HepG2 (cell line): ENCODE measurements around the gene BLID. TPM values are rescaled to one million over a fixed set of nuclear protein-coding genes. Genes with fewer than 3 reads are reported as not detected.

Experiments
- ATAC-seq: fragments of 200-7000 bp; cut with Tn5 transposase; 3 replicates; pipeline ENCODE4 v1.9.1; 2020; ENCODE audit warnings: mild to moderate bottlenecking, moderate library complexity
- BruUV-seq: library from RNA; stranded (reverse); fragments of 400-500 nt; replicated peaks from 2 replicates; lab custom pipeline; 2021; lab: Mats Ljungman, UMichigan
- CTCF ChIA-PET: fragments of 300-600 bp; formaldehyde crosslinking; extraction: SDS; loops from one replicate; lab custom pipeline; 2021; ENCODE audit warnings: low total read pairs, inconsistent platforms, low intra/inter-chr PET ratio; lab: Yijun Ruan, JAX
- POLR2A ChIA-PET: fragments of 350-600 bp; sonication (Branson Sonifier 250); formaldehyde crosslinking; loops from one replicate; lab custom pipeline; 2020; ENCODE audit warnings: antibody characterized with exemption, inconsistent platforms; lab: Yijun Ruan, JAX
- DNase-seq: peaks from one replicate; pipeline ENCODE4 v3.0.0-alpha.2; 2015; ENCODE audit warnings: low spot score
- FAIRE-seq: peaks from 3 replicates; lab custom pipeline; 2011; peaks lifted over from hg19 to GRCh38; lab: Jason Lieb, UNC
- H2AFZ ChIP-seq: one replicate; pipeline ENCODE4 v1.6.1; 2011; ENCODE audit warnings: low read length, inconsistent platforms
- H3K27ac ChIP-seq: fragments of 300-600 bp; 3 replicates; pipeline ENCODE4 v1.8.0; 2011; ENCODE audit warnings: mixed run types, mild to moderate bottlenecking, mixed read lengths, low read length, inconsistent platforms; ENCODE audit not compliant: insufficient read depth; ENCODE audit errors: extremely low read length
- H3K27me3 ChIP-seq, 2 experiments: fragments of 200-600 bp in 1 of 2; 2 replicates in 1 of 2; 3 replicates in 1 of 2; pipeline versions ENCODE4 v1.6.0 to v1.8.0; 2011; ENCODE audit warnings: low read length in 2 of 2, mild to moderate bottlenecking in 2 of 2, moderate library complexity in 2 of 2, inconsistent platforms in 1 of 2; ENCODE audit not compliant: insufficient read depth in 2 of 2, control insufficient read depth in 1 of 2
- H3K36me3 ChIP-seq, 2 experiments: fragments of 200-600 bp in 1 of 2; replicated peaks in 1 of 2; 2 replicates in 1 of 2; 3 replicates in 1 of 2; pipeline versions ENCODE4 v1.5.1 to v1.8.0; 2011; ENCODE audit warnings: low read length in 2 of 2, inconsistent platforms in 1 of 2; ENCODE audit not compliant: insufficient read depth in 2 of 2, control insufficient read depth in 1 of 2
- H3K4me1 ChIP-seq: 2 replicates; pipeline ENCODE4 v1.5.1; 2012; ENCODE audit warnings: low read length, inconsistent platforms; ENCODE audit not compliant: insufficient read depth
- H3K4me2 ChIP-seq: 2 replicates; pipeline ENCODE4 v1.6.0; 2011; ENCODE audit warnings: low read depth, low read length, inconsistent platforms
- H3K4me3 ChIP-seq, 3 experiments: fragments of 200-600 bp in 1 of 3; sonication (generic), shearing (Covaris generic) in 1 of 3; replicated peaks in 1 of 3; 2 replicates each; pipeline ENCODE4 v1.5.1; 2011 to 2016; ENCODE audit warnings: low read length in 3 of 3, inconsistent platforms in 2 of 3, low read depth in 2 of 3, mild to moderate bottlenecking in 2 of 3, control low read depth in 1 of 3, mixed read lengths in 1 of 3; ENCODE audit not compliant: insufficient read depth in 1 of 3
- H3K79me2 ChIP-seq: one replicate; pipeline ENCODE4 v1.6.1; 2011; ENCODE audit warnings: low read length, inconsistent platforms; ENCODE audit not compliant: insufficient read depth
- H3K9ac ChIP-seq: 2 replicates; pipeline ENCODE4 v1.6.0; 2011; ENCODE audit warnings: mild to moderate bottlenecking, low read depth, low read length, inconsistent platforms; ENCODE audit not compliant: insufficient read depth
- H3K9me3 ChIP-seq: 2 replicates; pipeline ENCODE4 v1.5.1; 2012; ENCODE audit warnings: mild to moderate bottlenecking, low read length
- H4K20me1 ChIP-seq: 2 replicates; pipeline ENCODE4 v1.6.0; 2011; ENCODE audit warnings: inconsistent platforms, mild to moderate bottlenecking, low read length, moderate library complexity; ENCODE audit not compliant: insufficient read depth
- ARHGAP35 ChIP-seq: sonication (generic); formaldehyde crosslinking; IDR thresholded peaks from 2 replicates; pipeline ENCODE4 v1.9.0; 2022; ENCODE audit warnings: mild to moderate bottlenecking, inconsistent platforms, moderate library complexity, missing genetic modification reagents, borderline replicate concordance
- ATF5 ChIP-seq: sonication (generic); formaldehyde crosslinking; IDR thresholded peaks from 2 replicates; pipeline ENCODE4 v1.4.0; 2020; ENCODE audit warnings: mild to moderate bottlenecking, low read depth, missing genetic modification reagents
- HNF1A ChIP-seq, 2 experiments: sonication (generic) in 1 of 2; formaldehyde crosslinking in 1 of 2; IDR thresholded peaks; 2 replicates each; pipeline versions ENCODE4 v1.4.0 to v1.6.1; 2016 to 2020; ENCODE audit warnings: borderline replicate concordance in 1 of 2, low read depth in 1 of 2, mild to moderate bottlenecking in 1 of 2, missing genetic modification reagents in 1 of 2
- JUN ChIP-seq: sonication (generic); formaldehyde crosslinking; IDR thresholded peaks from 2 replicates; pipeline ENCODE4 v1.4.0; 2020; ENCODE audit warnings: mild to moderate bottlenecking, missing genetic modification reagents
- MED1 ChIP-seq: sonication (generic); formaldehyde crosslinking; IDR thresholded peaks from 2 replicates; pipeline ENCODE4 v1.4.0; 2020; ENCODE audit warnings: missing genetic modification reagents
- RBM22 ChIP-seq: fragments of 200-400 bp; formaldehyde crosslinking; optimal IDR thresholded peaks from 2 replicates; pipeline ENCODE3; 2017; ENCODE audit warnings: mild to moderate bottlenecking, low read length, moderate library complexity
- SIX1 ChIP-seq: sonication (generic); formaldehyde crosslinking; IDR thresholded peaks from 2 replicates; pipeline ENCODE4 v1.4.0; 2020; ENCODE audit warnings: missing genetic modification reagents, borderline replicate concordance
- ZFP62 ChIP-seq: sonication (generic); formaldehyde crosslinking; IDR thresholded peaks from 2 replicates; pipeline ENCODE4 v1.4.0; 2020; ENCODE audit warnings: missing genetic modification reagents
- ZNF20 ChIP-seq: sonication (generic); formaldehyde crosslinking; IDR thresholded peaks from 2 replicates; pipeline ENCODE4 v1.4.0; 2020; ENCODE audit warnings: mild to moderate bottlenecking, moderate library complexity, missing genetic modification reagents
- ZNF510 ChIP-seq: sonication (generic); formaldehyde crosslinking; IDR thresholded peaks from 2 replicates; pipeline ENCODE4 v1.4.0; 2020; ENCODE audit warnings: low read depth, mild to moderate bottlenecking, missing genetic modification reagents
- WGBS: methylation state at CpG from one replicate; pipeline ENCODE4 v1.1.6; 2017; ENCODE audit warnings: low lambda C conversion rate; 5-methylcytosine and 5-hydroxymethylcytosine counted together
- in situ Hi-C: cut with HindIII; loops from 2 replicates; pipeline ENCODE4 v1.10.0; 2017; ENCODE audit warnings: low pct_unique_long_range_greater_than_20kb; ENCODE audit not compliant: extremely low pct_ligation_motif_present
- intact Hi-C: fragments of 100-400 bp; cut with micrococcal nuclease; formaldehyde crosslinking; loops from one replicate; pipeline ENCODE4 v1.10.0; 2022; ENCODE audit not compliant: unreplicated experiment
- polyA plus RNA-seq, 8 experiments: library from polyadenylated mRNA; depleted of rRNA in 3 of 8; stranded (reverse) in 7 of 8; unstranded in 1 of 8; fragments of >200 nt; fragmentation: Illumina TruSeq in 4 of 8; extraction: Trizol in 4 of 8; gene quantifications; 2 replicates each; pipeline versions ENCODE4 v1.2.1 to v1.2.3, GENCODE V29; 2011 to 2016; ENCODE audit warnings: low read depth in 4 of 8, missing spikeins in 1 of 8, mixed read lengths in 1 of 8; ENCODE audit not compliant: insufficient read depth in 1 of 8
- total RNA-seq, 5 experiments: library from RNA; depleted of rRNA; stranded (reverse); fragments of >200 nt; fragmentation: Illumina TruSeq; extraction: Trizol; gene quantifications; 2 replicates each; pipeline ENCODE4 v1.2.3, GENCODE V29; 2016; ENCODE audit warnings: low read depth in 1 of 5
- TF ChIP-seq, protein P1 (sequence below): sonication (generic); formaldehyde crosslinking; IDR thresholded peaks from 2 replicates; pipeline ENCODE4 v1.5.0; 2020; ENCODE audit warnings: missing genetic modification reagents, mild to moderate bottlenecking, borderline replicate concordance

Gene BLID
- total and polyA plus RNA-seq, 2 of the 13 experiments (the other 11 are each of a cell fraction or from before 2014, with no cell fraction given): not detected

GRCh38 chr11:122116591-122116990, 576 bp upstream of the BLID start:
- CTCF ChIA-PET: no interaction called here
- intact Hi-C loops: no loop called here
- in situ Hi-C loops: loop anchor here (10.0 kb wide), 1 partner anchor 462 kb away; no protein-coding TSS in a partner anchor

DNA sequence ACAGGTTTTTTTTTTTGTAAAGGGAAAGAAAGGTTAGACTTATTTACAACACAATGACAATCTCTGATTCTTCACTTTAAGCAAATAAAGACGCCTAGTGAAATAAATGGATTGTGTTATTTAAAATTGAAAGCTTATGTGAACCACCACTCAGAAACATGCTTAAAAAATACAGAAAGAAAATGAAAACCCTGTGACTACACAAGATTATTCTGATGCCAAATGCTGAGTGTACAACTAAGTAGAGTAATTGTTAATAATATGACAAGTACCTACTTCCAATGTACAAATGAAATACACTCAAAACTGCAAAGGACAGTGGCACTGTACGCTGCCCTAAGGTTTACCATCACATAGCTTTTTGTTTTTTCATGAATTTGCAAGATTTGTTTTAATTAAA, 1.0 kb downstream of the BLID start:
- FAIRE-seq: no peak
- in situ Hi-C loops (loop anchor here (10.0 kb wide), 1 partner anchor 460 kb away; no protein-coding TSS in a partner anchor), intact Hi-C loops (no loop called here)
- DNase-seq: no peak
- no peak for TF ChIP-seq HNF1A (IDR thresholded peaks at IDR 0.05; ENCODE audit: low read depth)
- TF ChIP-seq HNF1A (CRISPR knock-in tag; IDR thresholded peaks at IDR 0.05; ENCODE audit: borderline replicate concordance): no peak
- TF ChIP-seq ARHGAP35: no peak
- TF ChIP-seq MED1: no peak
- TF ChIP-seq ZNF20 (CRISPR knock-in tag): no peak
- TF ChIP-seq ATF5 (CRISPR knock-in tag): no peak
- no peak for TF ChIP-seq JUN (CRISPR knock-in tag)
- TF ChIP-seq ZNF510: no peak
- no peak for TF ChIP-seq SIX1 (CRISPR knock-in tag)
- TF ChIP-seq RBM22: no peak
- TF ChIP-seq ZFP62 (CRISPR knock-in tag): no peak
- H3K9ac ChIP-seq: no peak overlapping the region
- no peaks in the 10 kb centered on the region for H3K9me3 ChIP-seq
- CTCF ChIA-PET: interaction anchor here (0.9 kb wide), 1 partner anchor 460 kb away, joined by 3 read pairs; no protein-coding TSS in a partner anchor
- H3K4me3 ChIP-seq: no peak overlapping the region
- no TSS peak for BruUV-seq
- H3K79me2 ChIP-seq: no peaks in the 10 kb centered on the region
- H3K4me2 ChIP-seq: no peak overlapping the region
- H3K36me3 ChIP-seq: no peaks in the 10 kb centered on the region
- POLR2A ChIA-PET: no interaction called here
- H3K27me3 ChIP-seq: no peaks in the 10 kb centered on the region
- no peaks in the 10 kb centered on the region for H3K4me1 ChIP-seq
- WGBS: 43% methylated on average over 2 of the region's 2 CpGs
- no peak overlapping the region for H2AFZ ChIP-seq
- no peak for ATAC-seq
- no peaks in the 10 kb centered on the region for H4K20me1 ChIP-seq
- no peak overlapping the region for H3K27ac ChIP-seq

More at GRCh38 chr11:122116591-122116990, 576 bp upstream of the BLID start:
- Histone ChIP-seq H3K79me2 (no peaks in the 10 kb centered on the region), H3K9me3 (no peaks in the 10 kb centered on the region), H3K9ac (no peak overlapping the region), H3K27me3 (no peaks in the 10 kb centered on the region), H2AFZ (no peak overlapping the region), H4K20me1 (no peaks in the 10 kb centered on the region), H3K27ac (no peak overlapping the region), H3K36me3 (no peaks in the 10 kb centered on the region), H3K4me2 (no peak overlapping the region), H3K4me3 (no peak overlapping the region), H3K4me1 (no peaks in the 10 kb centered on the region)
- TF ChIP-seq, protein P1, sequence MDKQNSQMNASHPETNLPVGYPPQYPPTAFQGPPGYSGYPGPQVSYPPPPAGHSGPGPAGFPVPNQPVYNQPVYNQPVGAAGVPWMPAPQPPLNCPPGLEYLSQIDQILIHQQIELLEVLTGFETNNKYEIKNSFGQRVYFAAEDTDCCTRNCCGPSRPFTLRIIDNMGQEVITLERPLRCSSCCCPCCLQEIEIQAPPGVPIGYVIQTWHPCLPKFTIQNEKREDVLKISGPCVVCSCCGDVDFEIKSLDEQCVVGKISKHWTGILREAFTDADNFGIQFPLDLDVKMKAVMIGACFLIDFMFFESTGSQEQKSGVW (CRISPR knock-in tag): no peak
- POLR2A ChIA-PET: no interaction called here
- ATAC-seq (no peak), DNase-seq (no peak), FAIRE-seq (no peak)
- no TSS peak for BruUV-seq
